Right renal pelvis (tissue), 4 donors: Measurements from ENCODE around the gene DNASE1L2. TPM values are rescaled to one million over a fixed set of nuclear protein-coding genes. Genes with fewer than 3 reads are reported as not detected.
"Not testable (repeated sequence)": the region's sequence is repeated elsewhere in the genome, so short reads cannot be mapped to it uniquely, and the experiment has no call there.

ENCODE experiments used
- DNase-seq, 4 donors: peaks; one replicate each; pipeline ENCODE4 v3.0.0-alpha.2; 2013; ENCODE audit warnings: low read depth in 4 of 4, low spot score in 3 of 4, missing footprints in 1 of 4
- polyA plus RNA-seq, 4 donors: library from polyadenylated mRNA; unstranded; fragments of 120-200 nt; gene quantifications; one replicate each; pipeline ENCODE4 v1.2.1, GENCODE V29; 2013; ENCODE audit not compliant: insufficient read length in 4 of 4

Gene DNASE1L2
- polyA plus RNA-seq, 4 donors = 0.86 to 1.8 (median 0.95) TPM

DNA sequence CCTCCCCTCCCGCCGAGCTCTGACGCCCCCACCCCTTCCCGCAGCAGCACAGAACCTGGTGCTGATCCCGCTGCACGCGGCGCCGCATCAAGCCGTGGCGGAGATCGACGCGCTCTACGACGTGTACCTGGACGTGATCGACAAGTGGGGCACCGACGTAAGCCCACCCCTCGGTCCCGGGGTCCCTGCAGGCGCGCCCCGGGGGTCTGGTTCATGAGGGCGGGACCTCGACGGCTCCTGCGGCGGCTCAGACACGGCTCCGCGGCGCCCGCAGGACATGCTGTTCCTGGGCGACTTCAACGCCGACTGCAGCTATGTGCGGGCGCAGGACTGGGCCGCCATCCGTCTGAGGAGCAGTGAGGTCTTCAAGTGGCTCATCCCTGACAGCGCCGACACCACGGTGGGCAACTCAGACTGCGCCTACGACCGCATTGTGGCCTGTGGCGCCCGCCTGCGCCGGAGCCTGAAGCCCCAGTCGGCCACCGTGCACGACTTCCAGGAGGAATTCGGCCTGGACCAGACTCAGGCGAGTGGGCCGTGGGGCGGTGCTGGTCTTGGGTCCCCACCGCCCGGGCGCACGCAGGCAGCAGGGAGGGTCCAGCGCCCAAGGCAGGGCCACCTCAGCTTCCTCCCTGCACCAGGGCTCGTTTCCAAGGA, 1.4 kb downstream of the DNASE1L2 start:
- no peak for DNase-seq

DNA sequence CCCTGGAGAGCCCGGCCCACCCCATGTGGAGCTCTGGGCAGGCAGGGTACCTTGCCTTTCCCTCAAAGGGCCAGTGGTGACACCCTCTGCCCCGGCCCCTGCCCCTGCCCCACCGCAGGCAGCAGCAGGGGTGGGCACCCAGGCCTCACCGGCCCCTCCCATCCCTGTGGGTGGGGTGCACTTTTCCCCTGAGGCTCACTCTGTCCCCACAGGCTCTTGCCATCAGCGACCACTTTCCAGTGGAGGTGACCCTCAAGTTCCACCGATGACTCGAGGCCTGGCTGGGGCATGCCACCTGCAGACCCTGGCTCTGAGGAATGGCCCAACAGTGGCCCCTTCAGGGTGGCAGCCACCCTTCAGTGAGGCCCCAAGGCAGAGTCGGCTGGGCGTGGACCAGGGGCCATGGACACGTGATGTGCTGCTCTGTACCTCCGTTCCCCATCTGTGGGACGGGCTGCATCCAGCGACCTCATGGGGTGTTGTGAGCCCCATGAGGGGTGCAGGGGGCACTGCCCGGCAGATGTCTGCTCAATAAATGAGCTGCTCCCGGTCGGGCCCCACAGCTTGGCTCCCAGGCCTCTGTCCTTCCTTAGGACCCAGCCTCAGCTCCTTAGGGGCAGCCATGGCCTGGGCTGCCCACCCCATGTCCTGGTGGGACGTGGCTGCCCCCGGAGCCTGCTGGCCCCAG, 2.0 kb downstream of the DNASE1L2 start:
- DNase-seq = no peak

- no peak for DNase-seq
Observed at GRCh38 chr16:2238838-2239675, 2.8 kb downstream of the DNASE1L2 start.

DNA sequence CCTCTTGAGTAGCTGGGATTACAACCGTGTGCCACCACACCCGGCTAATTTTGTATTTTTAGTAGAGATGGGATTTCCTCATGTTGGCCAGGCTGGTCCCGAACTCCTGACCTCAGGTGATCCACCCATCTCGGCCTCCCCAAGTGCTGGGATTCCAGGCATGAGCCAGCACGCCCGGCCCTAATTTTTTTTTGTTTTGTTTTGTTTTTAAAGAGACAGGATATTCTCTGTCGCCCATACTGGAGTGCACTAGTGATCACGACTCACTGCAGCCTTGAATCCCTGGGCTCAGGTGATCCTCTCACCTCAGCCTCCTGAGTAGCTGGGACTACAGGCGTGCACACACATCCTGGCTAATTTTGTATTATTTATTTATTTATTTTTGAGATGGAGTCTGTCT, 4.1 kb downstream of the DNASE1L2 start:
- not testable (repeated sequence) for DNase-seq

DNA sequence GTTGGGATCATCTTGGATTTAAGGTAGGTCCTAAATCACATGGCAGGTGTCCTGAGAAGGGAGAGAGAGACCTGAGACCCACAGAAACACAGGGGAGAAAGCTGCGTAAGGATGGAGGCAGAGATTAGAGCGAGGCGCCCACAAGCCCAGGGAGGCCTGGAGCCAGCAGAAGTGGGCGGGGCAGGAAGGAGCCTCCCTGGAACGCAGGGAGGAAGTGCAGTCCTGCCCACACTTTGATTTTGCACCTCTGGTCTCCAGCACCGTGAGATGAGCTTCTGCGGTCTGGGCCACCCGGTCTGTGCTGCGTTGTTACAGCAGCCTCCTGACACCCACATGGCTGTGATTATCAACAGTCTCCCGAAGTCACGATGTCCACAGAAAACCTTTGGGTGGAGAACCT, 6.4 kb downstream of the DNASE1L2 start:
- no peak for DNase-seq

GRCh38 chr16:2243031-2243528, 6.8 kb downstream of the DNASE1L2 start:
- no peak for DNase-seq

- no peak for DNase-seq
Observed at GRCh38 chr16:2243781-2244180, 7.5 kb downstream of the DNASE1L2 start.

- DNase-seq = no peak
Observed at GRCh38 chr16:2244301-2244700, 8.1 kb downstream of the DNASE1L2 start.

- DNase-seq = no peak
Observed at GRCh38 chr16:2244926-2245795, 8.9 kb downstream of the DNASE1L2 start.

DNA sequence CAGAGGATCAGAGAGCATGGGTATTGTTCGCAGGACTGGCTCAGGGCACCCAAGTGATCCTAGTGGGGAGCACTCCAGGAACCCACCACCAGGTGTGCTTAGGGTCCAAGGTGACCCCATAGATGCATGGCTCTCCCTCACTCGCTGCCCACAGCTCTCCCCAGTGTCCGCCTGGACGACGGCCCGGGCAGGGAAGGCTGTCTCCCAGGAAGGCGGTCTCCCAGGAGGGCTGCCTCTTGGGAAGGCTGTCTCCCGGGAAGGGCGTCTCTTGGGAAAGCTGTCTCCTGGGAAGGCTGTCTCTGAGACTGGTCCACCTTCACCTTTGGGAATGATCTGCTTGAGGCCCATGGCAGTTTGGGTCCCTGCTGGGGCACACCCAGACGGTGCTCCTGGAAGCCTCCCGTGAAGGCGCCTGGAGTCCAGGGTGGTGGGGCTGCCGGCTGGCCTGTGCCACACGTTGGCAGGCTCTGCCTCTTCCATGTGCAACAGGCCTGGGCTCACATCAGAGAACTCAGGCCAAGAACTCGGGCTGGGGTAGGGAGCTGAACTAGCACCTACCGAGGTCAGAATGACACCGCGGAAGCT, 10.1 kb downstream of the DNASE1L2 start:
- DNase-seq = no peak

- no peak for DNase-seq
Observed at GRCh38 chr16:2250652-2251295, 14.5 kb downstream of the DNASE1L2 start.

GRCh38 chr16:2251296-2252111, 15.3 kb downstream of the DNASE1L2 start, which contains the start of gene ECI1:
Gene ECI1 (minus strand): TSS chr16:2251587. CDS start chr16:2251566, 21 bp downstream.
- DNase-seq = peak; percentile 83 to 84 (median 83)

GRCh38 chr16:2252806-2253148, 16.5 kb downstream of the DNASE1L2 start:
- DNase-seq = no peak

- no peak for DNase-seq
Observed at GRCh38 chr16:2253293-2253692, 17.0 kb downstream of the DNASE1L2 start.

DNA sequence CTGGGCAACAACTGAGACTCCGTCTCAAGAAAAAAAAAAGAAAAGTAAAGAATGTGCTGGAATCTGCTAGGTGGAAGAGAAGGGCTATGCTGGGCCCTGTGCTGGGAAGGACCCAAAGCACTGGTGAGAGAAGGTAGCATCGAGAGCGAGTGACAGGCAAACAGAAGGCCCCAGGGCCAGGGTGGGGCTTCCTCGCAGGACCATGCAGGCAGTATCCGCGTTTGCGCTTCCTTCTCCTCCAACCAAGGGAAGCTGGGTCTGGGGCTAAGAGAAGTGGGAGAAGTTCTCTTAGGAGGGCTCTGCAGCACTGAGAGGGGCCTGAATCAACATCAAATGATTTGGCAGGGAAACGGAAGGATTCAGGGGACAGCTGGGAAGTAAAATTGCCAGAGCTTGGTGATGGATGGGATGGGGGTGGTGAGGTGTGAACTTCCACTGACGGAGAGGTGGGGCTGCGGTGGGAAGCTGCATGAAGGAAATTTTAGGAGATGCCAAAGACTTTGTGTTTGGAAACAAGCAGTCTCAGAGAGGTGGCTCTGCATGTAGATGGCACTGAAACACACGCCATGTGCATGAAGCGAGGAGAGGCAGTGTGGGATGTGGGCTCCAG, 20.4 kb downstream of the DNASE1L2 start:
- no peak for DNase-seq

DNA sequence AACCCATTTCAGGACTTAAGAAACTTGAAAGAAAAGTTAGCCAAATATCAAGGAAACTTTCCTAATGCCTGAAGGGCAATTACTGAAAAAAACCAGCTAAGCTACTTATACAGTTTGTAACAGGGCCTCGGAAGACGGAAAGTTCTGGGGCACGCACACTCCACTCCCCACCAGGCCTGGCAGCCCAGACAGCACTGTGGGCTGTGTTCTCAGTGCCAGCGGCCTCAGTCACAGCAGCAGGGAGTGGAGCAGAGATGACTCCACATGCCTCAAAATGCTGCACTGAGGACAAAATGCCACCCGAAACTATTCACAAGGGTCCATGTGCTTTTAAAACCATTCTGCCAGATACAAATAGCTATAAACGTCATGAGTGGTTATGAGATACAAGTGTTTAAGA, 21.5 kb downstream of the DNASE1L2 start:
- DNase-seq = no peak

- not testable (repeated sequence) for DNase-seq
Observed at GRCh38 chr16:2258530-2258929, 22.3 kb downstream of the DNASE1L2 start.

DNA sequence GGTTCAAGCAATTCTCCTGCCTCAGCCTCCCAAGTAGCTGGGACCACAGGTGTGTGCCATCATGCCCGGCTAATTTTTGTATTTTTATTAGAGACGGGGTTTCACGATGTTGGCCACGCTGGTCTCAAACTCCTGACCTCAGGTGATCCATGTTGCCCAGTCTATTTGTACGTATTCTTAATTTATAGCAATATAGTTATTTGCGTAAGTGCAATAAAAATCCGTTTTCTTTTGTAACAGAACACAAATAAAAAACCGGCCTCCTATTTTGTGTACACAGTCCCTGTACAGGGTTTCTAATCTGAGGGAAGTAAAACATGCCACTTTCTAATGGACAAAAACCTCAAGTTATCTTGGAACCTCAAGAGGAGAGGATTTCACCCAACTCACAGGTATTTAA, 24.0 kb downstream of the DNASE1L2 start:
- DNase-seq = no peak
